GM12874 (cell line): ENCODE data around the gene PTPN11.

ENCODE experiments used
- CTCF ChIP-seq: IDR thresholded peaks from 2 replicates; pipeline ENCODE4 v1.5.1; 2011; ENCODE audit warnings: low read depth, mild to moderate bottlenecking, control low read depth, low read length, moderate library complexity; ENCODE audit not compliant: insufficient read depth

PTPN11 gene

DNA sequence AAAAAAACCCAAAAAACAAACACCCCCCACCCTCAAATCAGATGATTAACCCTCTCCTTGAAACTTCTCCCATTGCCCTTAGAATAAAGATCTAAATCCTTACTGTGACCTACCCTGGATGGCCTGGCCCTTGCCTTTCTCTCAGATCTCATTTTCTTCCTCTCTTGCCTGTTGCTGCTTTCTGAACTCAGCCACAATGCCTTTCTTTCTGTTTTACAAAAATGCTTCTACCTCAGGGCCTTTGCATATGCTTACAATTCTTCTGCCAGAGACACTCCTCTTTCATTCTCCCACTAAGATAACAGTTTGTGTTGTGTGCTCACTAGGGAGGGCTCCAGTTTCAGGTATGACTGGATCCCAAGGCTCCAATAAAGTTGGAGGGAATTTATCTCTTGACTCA, 108.3 kb downstream of the PTPN11 start:
- no peak for TF ChIP-seq CTCF

GRCh38 chr12:112527501-112527900, 108.8 kb downstream of the PTPN11 start:
- no peak for TF ChIP-seq CTCF

- TF ChIP-seq CTCF, result no peak
Observed at GRCh38 chr12:112528521-112528920, 109.8 kb downstream of the PTPN11 start.

DNA sequence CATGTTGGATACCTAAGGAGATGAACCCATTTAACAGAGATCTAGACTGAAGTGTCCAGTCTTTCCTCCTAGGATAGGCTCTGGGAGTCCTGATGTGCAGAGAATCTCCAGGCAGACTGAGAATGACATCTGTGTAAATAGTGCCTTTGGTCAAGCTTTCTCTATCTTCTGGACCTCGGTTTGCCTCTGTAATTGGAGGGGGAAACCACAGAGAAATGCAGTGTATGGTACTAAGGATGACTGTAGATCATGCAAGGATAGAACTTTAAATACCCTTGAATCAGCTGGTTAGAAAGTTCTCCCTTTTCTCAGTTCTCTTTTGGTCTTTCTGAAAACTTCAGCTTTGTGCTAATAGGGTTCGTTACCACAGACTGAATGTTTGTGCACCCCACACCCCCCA, 112.2 kb downstream of the PTPN11 start:
- TF ChIP-seq CTCF, result no peak

- TF ChIP-seq CTCF, result no peak
Observed at GRCh38 chr12:112532106-112532505, 113.4 kb downstream of the PTPN11 start.

DNA sequence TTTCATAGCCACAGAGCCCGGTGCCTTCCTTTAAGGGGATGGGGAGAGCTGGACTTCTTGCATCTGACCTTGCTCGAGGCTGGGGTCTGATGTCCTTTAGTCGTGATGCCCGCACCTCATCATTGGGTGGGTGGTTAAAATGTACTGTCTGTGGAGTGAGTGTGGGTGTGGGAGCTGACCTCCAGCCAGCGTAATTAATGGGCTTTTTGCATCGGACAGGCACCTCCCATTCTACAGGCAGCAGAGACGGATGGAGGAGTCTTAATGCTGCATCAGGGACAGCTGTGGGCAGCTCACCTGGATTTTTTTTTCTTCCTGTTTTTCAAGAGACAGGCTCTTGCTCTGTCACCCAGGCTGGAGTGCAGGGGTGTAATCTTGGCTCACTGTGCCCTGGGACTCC, 114.8 kb downstream of the PTPN11 start:
- TF ChIP-seq CTCF, result no peak

GRCh38 chr12:112535017-112535416, 116.3 kb downstream of the PTPN11 start:
- TF ChIP-seq CTCF, result no peak

DNA sequence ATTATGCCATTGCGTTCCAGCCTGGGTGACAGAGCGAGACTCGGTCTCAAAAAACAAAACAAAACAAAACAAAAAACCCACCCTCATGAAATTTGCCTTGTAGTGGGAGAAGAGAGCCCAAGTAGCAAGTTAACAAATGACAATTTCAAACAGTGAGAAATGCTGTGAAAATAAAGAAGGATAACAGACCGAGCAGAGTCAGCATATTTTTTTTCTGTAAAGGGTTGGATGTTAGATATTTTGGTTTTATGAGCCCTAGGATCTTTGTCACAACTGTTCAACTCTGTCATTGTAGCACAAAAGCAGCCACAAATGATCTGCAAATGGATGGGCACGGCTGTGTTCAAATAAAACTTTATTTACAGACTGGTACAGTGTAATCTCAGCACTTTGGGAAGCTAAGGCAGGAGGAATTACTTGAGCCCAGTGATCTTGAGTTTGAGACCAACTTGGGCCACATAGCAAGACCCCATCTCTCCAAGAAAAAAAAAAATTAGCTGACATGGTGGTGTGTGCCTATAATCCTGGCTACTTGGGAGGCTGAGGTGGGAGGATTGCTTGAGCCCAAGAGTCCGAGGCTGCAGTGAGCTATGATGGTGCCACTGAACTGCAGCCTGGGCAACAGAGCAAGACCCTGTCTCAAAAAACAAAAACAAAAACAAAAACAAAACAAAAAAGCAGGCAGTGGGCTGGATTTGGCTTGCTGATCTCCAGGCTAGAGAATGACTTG, 117.1 kb downstream of the PTPN11 start:
- TF ChIP-seq CTCF, result no peak
